ENCODE results near the gene HMGA1.

Gene HMGA1

GRCh38 chr6:34227761-34228421 lies 8.8 kb upstream of the HMGA1 start:
- no peak for TF ChIP-seq ZBTB7A (IDR thresholded peaks at IDR 0.05; ENCODE audit: low read depth)
- TF ChIP-seq TAF1 (IDR thresholded peaks at IDR 0.05; ENCODE audit: low read depth) = no peak
- TF ChIP-seq, protein P1, sequence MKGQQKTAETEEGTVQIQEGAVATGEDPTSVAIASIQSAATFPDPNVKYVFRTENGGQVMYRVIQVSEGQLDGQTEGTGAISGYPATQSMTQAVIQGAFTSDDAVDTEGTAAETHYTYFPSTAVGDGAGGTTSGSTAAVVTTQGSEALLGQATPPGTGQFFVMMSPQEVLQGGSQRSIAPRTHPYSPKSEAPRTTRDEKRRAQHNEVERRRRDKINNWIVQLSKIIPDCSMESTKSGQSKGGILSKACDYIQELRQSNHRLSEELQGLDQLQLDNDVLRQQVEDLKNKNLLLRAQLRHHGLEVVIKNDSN (IDR thresholded peaks at IDR 0.05) = peak; percentile 41; the same call in 1 of the 2 replicates
- TF ChIP-seq EGR1 (IDR thresholded peaks at IDR 0.05) = peak; percentile 56; the same call in 1 of the 2 replicates
- TF ChIP-seq RAD21 (IDR thresholded peaks at IDR 0.05; ENCODE audit: low read depth) = no peak
- TF ChIP-seq EP300 (IDR thresholded peaks at IDR 0.05; ENCODE audit: borderline replicate concordance) = peak; percentile 56; the same call in 1 of the 2 replicates
- TF ChIP-seq NFIC (IDR thresholded peaks at IDR 0.05) = peak; percentile 62
- TF ChIP-seq CEBPB (IDR thresholded peaks at IDR 0.05) = 0 out of 2 replicates have a peak, but pooled peaks have one; percentile 38
- TF ChIP-seq, protein P2, sequence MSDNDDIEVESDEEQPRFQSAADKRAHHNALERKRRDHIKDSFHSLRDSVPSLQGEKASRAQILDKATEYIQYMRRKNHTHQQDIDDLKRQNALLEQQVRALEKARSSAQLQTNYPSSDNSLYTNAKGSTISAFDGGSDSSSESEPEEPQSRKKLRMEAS (IDR thresholded peaks at IDR 0.05) = 0 out of 2 replicates have a peak, but pooled peaks have one; percentile 19
- TF ChIP-seq TEAD4 (IDR thresholded peaks at IDR 0.05) = no peak; the same call in 1 of the 2 replicates
- TF ChIP-seq CREB1 (IDR thresholded peaks at IDR 0.05; ENCODE audit: low read depth) = no peak
- TF ChIP-seq, protein P3, sequence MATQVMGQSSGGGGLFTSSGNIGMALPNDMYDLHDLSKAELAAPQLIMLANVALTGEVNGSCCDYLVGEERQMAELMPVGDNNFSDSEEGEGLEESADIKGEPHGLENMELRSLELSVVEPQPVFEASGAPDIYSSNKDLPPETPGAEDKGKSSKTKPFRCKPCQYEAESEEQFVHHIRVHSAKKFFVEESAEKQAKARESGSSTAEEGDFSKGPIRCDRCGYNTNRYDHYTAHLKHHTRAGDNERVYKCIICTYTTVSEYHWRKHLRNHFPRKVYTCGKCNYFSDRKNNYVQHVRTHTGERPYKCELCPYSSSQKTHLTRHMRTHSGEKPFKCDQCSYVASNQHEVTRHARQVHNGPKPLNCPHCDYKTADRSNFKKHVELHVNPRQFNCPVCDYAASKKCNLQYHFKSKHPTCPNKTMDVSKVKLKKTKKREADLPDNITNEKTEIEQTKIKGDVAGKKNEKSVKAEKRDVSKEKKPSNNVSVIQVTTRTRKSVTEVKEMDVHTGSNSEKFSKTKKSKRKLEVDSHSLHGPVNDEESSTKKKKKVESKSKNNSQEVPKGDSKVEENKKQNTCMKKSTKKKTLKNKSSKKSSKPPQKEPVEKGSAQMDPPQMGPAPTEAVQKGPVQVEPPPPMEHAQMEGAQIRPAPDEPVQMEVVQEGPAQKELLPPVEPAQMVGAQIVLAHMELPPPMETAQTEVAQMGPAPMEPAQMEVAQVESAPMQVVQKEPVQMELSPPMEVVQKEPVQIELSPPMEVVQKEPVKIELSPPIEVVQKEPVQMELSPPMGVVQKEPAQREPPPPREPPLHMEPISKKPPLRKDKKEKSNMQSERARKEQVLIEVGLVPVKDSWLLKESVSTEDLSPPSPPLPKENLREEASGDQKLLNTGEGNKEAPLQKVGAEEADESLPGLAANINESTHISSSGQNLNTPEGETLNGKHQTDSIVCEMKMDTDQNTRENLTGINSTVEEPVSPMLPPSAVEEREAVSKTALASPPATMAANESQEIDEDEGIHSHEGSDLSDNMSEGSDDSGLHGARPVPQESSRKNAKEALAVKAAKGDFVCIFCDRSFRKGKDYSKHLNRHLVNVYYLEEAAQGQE (IDR thresholded peaks at IDR 0.05; ENCODE audit: low read depth) = no peak
- no peak for TF ChIP-seq FOXM1 (IDR thresholded peaks at IDR 0.05; ENCODE audit: borderline replicate concordance, low read depth)
- TF ChIP-seq YY1 (IDR thresholded peaks at IDR 0.05; ENCODE audit: low read depth) = no peak
- TF ChIP-seq TCF12 (IDR thresholded peaks at IDR 0.05; ENCODE audit: low read depth) = peak; percentile 80

DNA sequence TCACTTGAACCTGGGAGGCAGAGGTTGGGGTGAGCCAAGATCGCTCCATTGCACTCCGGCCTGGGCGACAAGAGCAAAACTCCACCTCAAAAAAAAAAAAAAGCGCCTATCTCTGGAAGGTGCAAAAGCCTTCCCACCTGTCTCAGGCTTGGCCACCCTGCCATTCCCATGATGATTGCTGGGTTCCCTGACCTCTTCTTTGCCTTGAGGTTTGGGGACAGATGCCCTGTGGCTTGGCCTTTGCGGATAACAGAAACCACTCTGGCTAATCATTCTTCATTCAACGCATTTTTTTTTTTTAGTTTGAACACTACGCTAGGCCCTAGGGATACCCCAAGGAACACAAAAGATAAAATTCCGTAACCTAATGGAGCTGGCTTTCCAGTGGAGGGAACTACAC lies 6.8 kb upstream of the HMGA1 start:
- TF ChIP-seq TEAD4 (IDR thresholded peaks at IDR 0.05) (no peak), CEBPB (IDR thresholded peaks at IDR 0.05) (no peak), EP300 (IDR thresholded peaks at IDR 0.05; ENCODE audit: borderline replicate concordance) (no peak), CREB1 (IDR thresholded peaks at IDR 0.05; ENCODE audit: low read depth) (no peak), RAD21 (IDR thresholded peaks at IDR 0.05; ENCODE audit: low read depth) (no peak), TAF1 (IDR thresholded peaks at IDR 0.05; ENCODE audit: low read depth) (no peak), ZBTB7A (IDR thresholded peaks at IDR 0.05; ENCODE audit: low read depth) (no peak), NFIC (IDR thresholded peaks at IDR 0.05) (no peak), YY1 (IDR thresholded peaks at IDR 0.05; ENCODE audit: low read depth) (no peak)
- TF ChIP-seq, protein P2 (IDR thresholded peaks at IDR 0.05) = no peak
- TF ChIP-seq, protein P3 (IDR thresholded peaks at IDR 0.05; ENCODE audit: low read depth) = no peak
- TF ChIP-seq, protein P1 (IDR thresholded peaks at IDR 0.05) = no peak

GRCh38 chr6:34230653-34231371 lies 5.9 kb upstream of the HMGA1 start:
- TF ChIP-seq, protein P2 (IDR thresholded peaks at IDR 0.05) = peak; percentile 50; the same call in 1 of the 2 replicates
- no peak for TF ChIP-seq YY1 (IDR thresholded peaks at IDR 0.05; ENCODE audit: low read depth)
- TF ChIP-seq, protein P3 (IDR thresholded peaks at IDR 0.05; ENCODE audit: low read depth) = no peak
- TF ChIP-seq NFIC (IDR thresholded peaks at IDR 0.05) = peak; percentile 21; the same call in 1 of the 2 replicates
